ENCODE measurements around the gene C8B. TPM values are rescaled to one million over a fixed set of nuclear protein-coding genes. Genes with fewer than 3 reads are reported as not detected.

Gene C8B
- total and polyA plus RNA-seq, 3 donors from 2014 or later, result 0.25 to 0.59 (median 0.39) TPM

DNA sequence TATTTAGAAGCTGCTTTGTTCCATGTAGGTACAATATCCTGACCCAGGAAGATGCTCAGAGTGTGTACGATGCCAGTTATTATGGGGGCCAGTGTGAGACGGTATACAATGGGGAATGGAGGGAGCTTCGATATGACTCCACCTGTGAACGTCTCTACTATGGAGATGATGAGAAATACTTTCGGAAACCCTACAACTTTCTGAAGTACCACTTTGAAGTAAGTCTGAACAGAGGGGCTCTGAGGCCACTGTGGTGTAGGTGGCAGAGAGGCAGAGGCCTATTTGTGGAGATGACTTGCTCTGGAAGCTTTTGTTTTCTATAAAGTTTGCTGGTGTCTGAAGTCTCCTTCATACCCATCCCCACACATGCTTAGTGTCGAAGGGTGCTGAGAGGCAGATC lies 84.4 kb downstream of the C8B start:
- 94 to 96% methylated on average over 6 of the region's 6 CpGs for WGBS, 2 donors
- Histone ChIP-seq H3K4me1 (no peaks in the 10 kb centered on the region), H3K9me3 (no peaks in the 10 kb centered on the region), H3K27me3 (no peaks in the 10 kb centered on the region), H3K27ac (no peak overlapping the region), H3K36me3 (ENCODE audit: low read depth, missing control alignments) (no peaks in the 10 kb centered on the region), H3K4me3 (no peak overlapping the region)
- intact Hi-C loops (cut with DNase I; ENCODE audit: low total_unique reads), result no loop called here
- no peak for TF ChIP-seq POLR2A (IDR thresholded peaks at IDR 0.05)
- TF ChIP-seq, protein P1, sequence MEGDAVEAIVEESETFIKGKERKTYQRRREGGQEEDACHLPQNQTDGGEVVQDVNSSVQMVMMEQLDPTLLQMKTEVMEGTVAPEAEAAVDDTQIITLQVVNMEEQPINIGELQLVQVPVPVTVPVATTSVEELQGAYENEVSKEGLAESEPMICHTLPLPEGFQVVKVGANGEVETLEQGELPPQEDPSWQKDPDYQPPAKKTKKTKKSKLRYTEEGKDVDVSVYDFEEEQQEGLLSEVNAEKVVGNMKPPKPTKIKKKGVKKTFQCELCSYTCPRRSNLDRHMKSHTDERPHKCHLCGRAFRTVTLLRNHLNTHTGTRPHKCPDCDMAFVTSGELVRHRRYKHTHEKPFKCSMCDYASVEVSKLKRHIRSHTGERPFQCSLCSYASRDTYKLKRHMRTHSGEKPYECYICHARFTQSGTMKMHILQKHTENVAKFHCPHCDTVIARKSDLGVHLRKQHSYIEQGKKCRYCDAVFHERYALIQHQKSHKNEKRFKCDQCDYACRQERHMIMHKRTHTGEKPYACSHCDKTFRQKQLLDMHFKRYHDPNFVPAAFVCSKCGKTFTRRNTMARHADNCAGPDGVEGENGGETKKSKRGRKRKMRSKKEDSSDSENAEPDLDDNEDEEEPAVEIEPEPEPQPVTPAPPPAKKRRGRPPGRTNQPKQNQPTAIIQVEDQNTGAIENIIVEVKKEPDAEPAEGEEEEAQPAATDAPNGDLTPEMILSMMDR (IDR thresholded peaks at IDR 0.05), result no peak
- DNase-seq, result no peak

DNA sequence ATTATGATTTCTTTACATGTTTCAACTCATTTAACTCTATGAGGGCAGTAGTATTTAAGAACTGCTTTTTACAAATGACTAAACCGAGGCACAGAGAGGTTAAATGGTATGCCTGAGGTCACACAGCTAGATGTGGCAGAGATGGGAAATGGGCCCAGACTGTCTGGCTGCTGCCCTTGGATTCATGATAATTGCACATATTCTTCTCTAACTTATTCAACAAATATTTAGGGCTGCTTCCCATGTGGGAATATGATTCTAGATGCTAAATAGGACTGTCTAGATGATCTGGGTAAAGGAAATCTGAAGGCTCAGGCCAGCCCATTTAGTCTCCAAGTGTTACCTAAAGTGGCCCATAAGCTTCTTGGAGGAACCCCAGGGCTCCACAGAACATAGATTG lies 85.0 kb downstream of the C8B start:
- Histone ChIP-seq H3K27me3 (no peaks in the 10 kb centered on the region), H3K9me3 (no peaks in the 10 kb centered on the region), H3K27ac (no peak overlapping the region), H3K4me1 (no peaks in the 10 kb centered on the region), H3K4me3 (no peak overlapping the region), H3K36me3 (ENCODE audit: low read depth, missing control alignments) (no peaks in the 10 kb centered on the region)
- intact Hi-C loops (cut with DNase I; ENCODE audit: low total_unique reads), result no loop called here
- no peak for TF ChIP-seq POLR2A (IDR thresholded peaks at IDR 0.05)
- TF ChIP-seq, protein P1 (IDR thresholded peaks at IDR 0.05), result no peak
- WGBS, 2 donors, result 81 to 90% methylated on average over 1 of the region's 1 CpG
- DNase-seq, result no peak

Other genes with a start within 250 kb of the C8B start
- gene FYB2, start 146.6 kb downstream of the C8B start, total RNA-seq, result 1 to 10 TPM; 1.9 to 2.0 TPM
- 4.2 TPM for gene FYB2, start 146.6 kb downstream of the C8B start, polyA plus RNA-seq (ENCODE audit: insufficient read depth, low read depth, low replicate concordance)
- gene C8A, start 111.2 kb downstream of the C8B start, total RNA-seq, result not detected
- gene C8A, start 111.2 kb downstream of the C8B start, polyA plus RNA-seq (ENCODE audit: insufficient read depth, low read depth, low replicate concordance), result not detected

All from testis (tissue), 3 donors.